ENCODE results near the gene SEMA3E.
"Not testable (repeated sequence)": the region's sequence is repeated elsewhere in the genome, so short reads cannot be mapped to it uniquely, and the experiment has no call there.

Gene SEMA3E

GRCh38 chr7:83447681-83448080 lies 201.3 kb downstream of the SEMA3E start:
- DNase-seq: no peak

- DNase-seq: no peak
Measured at GRCh38 chr7:83446102-83446669, 202.8 kb downstream of the SEMA3E start.

GRCh38 chr7:83442911-83443310 lies 206.0 kb downstream of the SEMA3E start:
- DNase-seq: no peak

GRCh38 chr7:83439026-83439425 lies 209.9 kb downstream of the SEMA3E start:
- no peak for DNase-seq

GRCh38 chr7:83430289-83430688 lies 218.7 kb downstream of the SEMA3E start:
- not testable (repeated sequence) for DNase-seq

- no peak for DNase-seq
Measured at GRCh38 chr7:83429493-83429892, 219.4 kb downstream of the SEMA3E start.

- no peak for DNase-seq
Measured at GRCh38 chr7:83427884-83428283, 221.1 kb downstream of the SEMA3E start.

GRCh38 chr7:83426325-83426724 lies 222.6 kb downstream of the SEMA3E start:
- no peak for DNase-seq

- no peak for DNase-seq
Measured at GRCh38 chr7:83419013-83419412, 229.9 kb downstream of the SEMA3E start.

- DNase-seq: no peak
Measured at GRCh38 chr7:83415840-83416239, 233.1 kb downstream of the SEMA3E start.

- DNase-seq: no peak
Measured at GRCh38 chr7:83414947-83415346, 234.0 kb downstream of the SEMA3E start.

- peak; percentile 25 for DNase-seq
Measured at GRCh38 chr7:83413831-83414230, 235.1 kb downstream of the SEMA3E start.

GRCh38 chr7:83413424-83413823 lies 235.5 kb downstream of the SEMA3E start:
- DNase-seq: no peak

GRCh38 chr7:83410989-83411591 lies 237.8 kb downstream of the SEMA3E start:
- DNase-seq: peak; percentile 73

GRCh38 chr7:83394776-83395175 lies 254.2 kb downstream of the SEMA3E start:
- no peak for DNase-seq

GRCh38 chr7:83388436-83388835 lies 260.5 kb downstream of the SEMA3E start:
- no peak for DNase-seq

- DNase-seq: peak; percentile 60
Measured at GRCh38 chr7:83366629-83367028, 282.3 kb downstream of the SEMA3E start.

GRCh38 chr7:83365746-83366145 lies 283.2 kb downstream of the SEMA3E start:
- peak; percentile 46 for DNase-seq

- DNase-seq: no peak
Measured at GRCh38 chr7:83362871-83363550, 285.9 kb downstream of the SEMA3E start.

GRCh38 chr7:83359108-83359507 lies 289.8 kb downstream of the SEMA3E start:
- no peak for DNase-seq

- DNase-seq: no peak
Measured at GRCh38 chr7:83355143-83355542, 293.8 kb downstream of the SEMA3E start.

GRCh38 chr7:83347945-83348444 lies 300.9 kb downstream of the SEMA3E start:
- DNase-seq: peak; percentile 74

- DNase-seq: no peak
Measured at GRCh38 chr7:83339907-83340306, 309.0 kb downstream of the SEMA3E start.

- no peak for DNase-seq
Measured at GRCh38 chr7:83338277-83338950, 310.5 kb downstream of the SEMA3E start.
